ENCODE measurements around the gene ZBED4.

- TF ChIP-seq, protein P1, sequence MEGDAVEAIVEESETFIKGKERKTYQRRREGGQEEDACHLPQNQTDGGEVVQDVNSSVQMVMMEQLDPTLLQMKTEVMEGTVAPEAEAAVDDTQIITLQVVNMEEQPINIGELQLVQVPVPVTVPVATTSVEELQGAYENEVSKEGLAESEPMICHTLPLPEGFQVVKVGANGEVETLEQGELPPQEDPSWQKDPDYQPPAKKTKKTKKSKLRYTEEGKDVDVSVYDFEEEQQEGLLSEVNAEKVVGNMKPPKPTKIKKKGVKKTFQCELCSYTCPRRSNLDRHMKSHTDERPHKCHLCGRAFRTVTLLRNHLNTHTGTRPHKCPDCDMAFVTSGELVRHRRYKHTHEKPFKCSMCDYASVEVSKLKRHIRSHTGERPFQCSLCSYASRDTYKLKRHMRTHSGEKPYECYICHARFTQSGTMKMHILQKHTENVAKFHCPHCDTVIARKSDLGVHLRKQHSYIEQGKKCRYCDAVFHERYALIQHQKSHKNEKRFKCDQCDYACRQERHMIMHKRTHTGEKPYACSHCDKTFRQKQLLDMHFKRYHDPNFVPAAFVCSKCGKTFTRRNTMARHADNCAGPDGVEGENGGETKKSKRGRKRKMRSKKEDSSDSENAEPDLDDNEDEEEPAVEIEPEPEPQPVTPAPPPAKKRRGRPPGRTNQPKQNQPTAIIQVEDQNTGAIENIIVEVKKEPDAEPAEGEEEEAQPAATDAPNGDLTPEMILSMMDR (IDR thresholded peaks at IDR 0.05), result no peak
- no peak for TF ChIP-seq FOXP1 (CRISPR knock-in tag; IDR thresholded peaks at IDR 0.05; ENCODE audit: borderline replicate concordance)
- TF ChIP-seq SMAD4 (CRISPR knock-in tag; IDR thresholded peaks at IDR 0.05), result no peak
- TF ChIP-seq IRF1 (CRISPR knock-in tag; IDR thresholded peaks at IDR 0.05), result no peak
- TF ChIP-seq JUN (CRISPR knock-in tag; IDR thresholded peaks at IDR 0.05), result no peak
- no peak for TF ChIP-seq ATF6 (CRISPR knock-in tag; IDR thresholded peaks at IDR 0.05)
- TF ChIP-seq ZBTB21 (CRISPR knock-in tag; IDR thresholded peaks at IDR 0.05; ENCODE audit: borderline replicate concordance), result no peak
- TF ChIP-seq, protein P2, sequence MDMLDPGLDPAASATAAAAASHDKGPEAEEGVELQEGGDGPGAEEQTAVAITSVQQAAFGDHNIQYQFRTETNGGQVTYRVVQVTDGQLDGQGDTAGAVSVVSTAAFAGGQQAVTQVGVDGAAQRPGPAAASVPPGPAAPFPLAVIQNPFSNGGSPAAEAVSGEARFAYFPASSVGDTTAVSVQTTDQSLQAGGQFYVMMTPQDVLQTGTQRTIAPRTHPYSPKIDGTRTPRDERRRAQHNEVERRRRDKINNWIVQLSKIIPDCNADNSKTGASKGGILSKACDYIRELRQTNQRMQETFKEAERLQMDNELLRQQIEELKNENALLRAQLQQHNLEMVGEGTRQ (CRISPR knock-in tag; IDR thresholded peaks at IDR 0.05), result no peak
Observed at GRCh38 chr22:49903322-49904039, 49.8 kb downstream of the ZBED4 start.
